Common myeloid progenitor, CD34-positive (primary cell): ENCODE measurements around the gene SHROOM2.

Experiments
- CTCF ChIA-PET: fragments of 350-600 bp; sonication (Branson Sonifier 250); formaldehyde crosslinking; loops from one replicate; lab custom pipeline; 2021; ENCODE audit warnings: antibody characterized with exemption; lab: Charles Lee
- POLR2A ChIA-PET: fragments of 350-600 bp; sonication (Branson Sonifier 250); formaldehyde crosslinking; loops from one replicate; lab custom pipeline; 2021; ENCODE audit warnings: antibody characterized with exemption; lab: Charles Lee
- DNase-seq, 3 donors: peaks; one replicate each; pipeline versions ENCODE4 v3.0.0 to v3.0.0-alpha.2; 2013
- H3K27ac ChIP-seq, 2 experiments: 1 replicate in 1 of 2; 2 replicates in 1 of 2; pipeline ENCODE4 v1.7.0; 2013; ENCODE audit warnings: inconsistent platforms in 2 of 2, low read length in 2 of 2, mild to moderate bottlenecking in 2 of 2, low read depth in 1 of 2, moderate library complexity in 1 of 2; ENCODE audit not compliant: severe bottlenecking in 2 of 2, insufficient read depth in 1 of 2, poor library complexity in 1 of 2
- H3K27me3 ChIP-seq, 5 experiments: replicated peaks in 2 of 5; 1 replicate in 3 of 5; 2 replicates in 2 of 5; pipeline versions ENCODE4 v1.6.1 to v1.7.0; 2013; ENCODE audit warnings: low read length in 4 of 5, mild to moderate bottlenecking in 2 of 5, moderate library complexity in 2 of 5, inconsistent platforms in 1 of 5; ENCODE audit not compliant: insufficient read depth in 5 of 5, control insufficient read depth in 4 of 5
- H3K36me3 ChIP-seq, 4 experiments: 1 replicate in 2 of 4; 2 replicates in 2 of 4; pipeline versions ENCODE4 v1.6.1 to v1.7.0; 2013; ENCODE audit warnings: low read length in 3 of 4, control low read depth in 1 of 4, mild to moderate bottlenecking in 1 of 4; ENCODE audit not compliant: control insufficient read depth in 4 of 4, insufficient read depth in 4 of 4
- H3K4me1 ChIP-seq, 4 experiments: 1 replicate in 3 of 4; 2 replicates in 1 of 4; pipeline versions ENCODE4 v1.6.1 to v1.7.1; 2013; ENCODE audit warnings: low read length in 3 of 4, mild to moderate bottlenecking in 3 of 4, control low read depth in 1 of 4, inconsistent platforms in 1 of 4, moderate library complexity in 1 of 4; ENCODE audit not compliant: control insufficient read depth in 4 of 4, insufficient read depth in 4 of 4; ENCODE audit errors: control extremely low read depth in 1 of 4
- H3K4me3 ChIP-seq, 7 experiments: 1 replicate in 4 of 7; 2 replicates in 3 of 7; pipeline versions ENCODE4 v1.5.1 to v1.7.0; 2013; ENCODE audit warnings: mild to moderate bottlenecking in 7 of 7, low read length in 6 of 7, moderate library complexity in 6 of 7, inconsistent platforms in 2 of 7, low read depth in 2 of 7, control low read depth in 1 of 7; ENCODE audit not compliant: insufficient read depth in 4 of 7, control insufficient read depth in 1 of 7; ENCODE audit errors: extremely low read depth in 1 of 7
- H3K9me3 ChIP-seq, 5 experiments: 1 replicate in 4 of 5; 2 replicates in 1 of 5; pipeline versions ENCODE4 v1.6.1 to v1.7.1; 2013; ENCODE audit warnings: low read length in 4 of 5, mild to moderate bottlenecking in 2 of 5, inconsistent platforms in 1 of 5, low read depth in 1 of 5, moderate library complexity in 1 of 5; ENCODE audit not compliant: control insufficient read depth in 4 of 5, insufficient read depth in 2 of 5; ENCODE audit errors: control extremely low read depth in 1 of 5
- WGBS: methylation state at CpG from one replicate; pipeline ENCODE4 v1.1.5; 2013; ENCODE audit not compliant: insufficient coverage; 5-methylcytosine and 5-hydroxymethylcytosine counted together

Gene SHROOM2

DNA sequence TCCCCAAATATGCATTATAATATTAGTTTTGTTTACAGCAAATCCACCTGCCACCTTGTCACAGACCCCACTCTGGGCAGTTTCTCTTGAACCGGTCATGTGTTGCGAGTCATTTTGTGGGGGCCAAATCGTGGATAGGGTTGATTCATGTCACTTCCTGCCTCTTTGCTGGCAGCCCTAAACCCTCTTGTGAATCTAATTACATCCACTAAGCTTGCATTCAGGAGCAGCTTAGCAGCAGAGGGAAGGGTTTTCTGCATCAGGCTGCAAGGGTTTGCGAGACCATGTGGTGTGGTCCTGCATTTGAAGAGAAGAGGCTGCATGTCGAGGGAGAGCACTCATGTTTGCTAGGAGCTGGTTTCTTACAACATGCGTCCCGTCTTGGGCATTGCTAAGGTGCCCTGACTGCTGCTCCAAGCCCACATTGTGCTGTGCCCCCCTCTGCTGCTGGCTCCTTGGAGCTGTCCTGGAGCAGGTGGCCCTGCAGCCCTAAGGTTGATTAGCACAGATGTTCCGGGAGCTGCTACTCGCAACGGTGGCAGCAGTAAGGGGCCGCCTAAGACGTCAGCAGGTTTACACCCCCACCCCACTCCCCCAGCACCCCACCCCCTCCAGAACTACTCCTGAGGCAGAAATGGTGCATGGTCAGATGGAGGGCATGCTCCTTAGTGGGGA is 92.1 kb downstream of the SHROOM2 start:
- Histone ChIP-seq H3K4me1 (peaks cover 0 to 2% (median under 1%) of the 10 kb centered on the region in 4 experiments), H3K9me3 (peaks cover 0 to 1% (median 0%) of the 10 kb centered on the region in 5 experiments), H3K27me3 (peaks cover 0 to 12% (median 0%) of the 10 kb centered on the region in 5 experiments), H3K4me3 (no peak overlapping the region), H3K27ac (no peak overlapping the region), H3K36me3 (no peaks in the 10 kb centered on the region)
- no peak for DNase-seq
- ChIA-PET POLR2A (no interaction called here), CTCF (interaction anchor here (0.7 to 1.6 kb wide), 3 partner anchors 12 to 109 kb away, joined by 3 read pairs; no protein-coding TSS in a partner anchor)
- 74% methylated on average over 7 of the region's 12 CpGs for whole genome bisulfite sequencing

DNA sequence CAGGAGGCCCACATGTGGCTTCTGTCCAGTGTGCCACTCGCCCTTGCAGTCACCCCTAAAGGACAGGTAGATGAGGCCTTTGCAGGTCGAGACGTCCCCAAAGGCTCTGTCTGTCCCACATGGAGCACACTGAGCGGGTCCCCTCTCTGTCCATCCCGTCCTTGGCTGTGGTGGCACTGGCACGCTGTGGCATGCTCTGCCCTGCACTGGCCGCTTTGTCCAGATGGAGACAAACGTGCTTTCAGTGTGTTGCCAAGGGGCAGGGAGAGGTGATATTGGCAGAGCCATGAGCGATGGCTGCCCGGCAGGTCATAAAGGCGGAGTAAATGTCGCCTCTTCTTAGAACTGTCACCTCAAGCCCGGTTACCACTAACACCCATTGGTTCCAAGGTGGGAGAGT is 94.0 kb downstream of the SHROOM2 start:
- Histone ChIP-seq H3K4me3 (no peak overlapping the region), H3K27ac (no peak overlapping the region), H3K9me3 (peaks cover 0 to 1% (median 0%) of the 10 kb centered on the region in 5 experiments), H3K4me1 (peaks cover under 1 to 9% (median 2%) of the 10 kb centered on the region in 4 experiments), H3K36me3 (no peaks in the 10 kb centered on the region), H3K27me3 (peaks cover 0 to 15% (median 0%) of the 10 kb centered on the region in 5 experiments)
- POLR2A ChIA-PET = no interaction called here
- CTCF ChIA-PET = no interaction called here
- 96% methylated on average over 11 of the region's 13 CpGs for WGBS
- DNase-seq = no peak

DNA sequence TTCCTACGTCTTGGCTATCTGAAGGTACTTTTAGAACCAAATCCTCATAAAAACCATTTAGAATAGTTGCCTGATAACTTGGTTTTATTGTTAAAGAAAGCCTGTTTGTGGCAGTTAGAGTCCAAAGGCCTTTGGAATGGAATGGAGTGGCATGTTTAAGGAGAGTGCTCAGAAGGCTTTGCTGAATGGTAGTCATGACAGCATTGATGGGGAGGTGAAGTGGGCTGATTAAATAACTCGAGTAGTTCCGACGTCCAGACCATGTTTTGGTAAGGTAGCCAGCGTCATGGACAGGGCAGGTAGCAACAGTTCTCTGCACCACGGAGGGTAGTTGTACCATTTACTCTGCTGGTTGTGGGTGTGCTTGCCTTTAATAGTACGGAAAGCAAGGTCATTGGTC is 94.6 kb downstream of the SHROOM2 start:
- no peak overlapping the region for H3K4me3 ChIP-seq
- H3K4me1 ChIP-seq = peaks cover 2 to 10% (median 3%) of the 10 kb centered on the region in 4 experiments
- CTCF ChIA-PET = interaction anchor here (1.8 kb wide), 1 partner anchor 111 kb away, joined by 4 read pairs; no protein-coding TSS in a partner anchor
- H3K36me3 ChIP-seq = no peaks in the 10 kb centered on the region
- 87% methylated on average over 5 of the region's 7 CpGs for WGBS
- H3K9me3 ChIP-seq = peaks cover 0 to 1% (median 0%) of the 10 kb centered on the region in 5 experiments
- no peak overlapping the region for H3K27ac ChIP-seq
- POLR2A ChIA-PET = no interaction called here
- DNase-seq = no peak
- peaks cover 0 to 13% (median 0%) of the 10 kb centered on the region in 5 experiments for H3K27me3 ChIP-seq

DNA sequence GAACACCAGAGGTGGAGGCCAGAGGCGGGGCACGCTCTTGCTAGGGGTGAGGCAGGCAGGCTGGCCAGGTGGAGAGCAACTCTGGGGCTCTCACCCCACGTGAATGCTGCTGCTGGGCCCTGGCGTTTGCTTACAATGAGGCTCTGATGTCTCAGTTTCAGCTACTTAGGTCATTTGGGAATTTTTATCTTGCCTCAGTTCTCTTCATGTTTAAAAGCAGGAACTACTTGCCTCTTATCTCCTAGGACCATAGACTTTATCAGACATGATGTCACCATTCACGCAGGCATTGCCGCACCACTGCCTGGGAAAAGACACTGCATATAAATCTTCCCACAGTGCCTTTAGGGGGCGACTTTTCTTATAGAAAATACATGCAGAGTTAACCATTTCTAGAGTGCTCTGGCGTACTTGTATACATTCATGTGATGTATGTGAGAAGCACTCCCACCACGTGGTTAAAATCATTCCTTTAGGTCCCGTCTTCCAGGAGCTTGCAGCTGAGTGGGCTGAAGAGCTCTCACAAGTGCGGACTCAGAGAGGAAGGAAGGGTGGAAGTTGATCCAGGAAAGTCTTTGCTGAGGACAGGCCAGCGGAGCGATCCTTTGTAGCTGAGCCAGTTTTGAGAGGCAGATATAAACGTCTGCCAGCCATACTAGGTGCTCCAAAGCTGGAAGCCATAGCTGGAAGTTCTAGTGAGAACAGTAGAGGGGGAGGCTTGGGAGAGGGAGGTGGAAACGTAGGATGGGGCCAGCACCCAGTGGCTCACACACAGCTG is 96.6 kb downstream of the SHROOM2 start:
- 55% methylated on average over 12 of the region's 15 CpGs for WGBS

DNA sequence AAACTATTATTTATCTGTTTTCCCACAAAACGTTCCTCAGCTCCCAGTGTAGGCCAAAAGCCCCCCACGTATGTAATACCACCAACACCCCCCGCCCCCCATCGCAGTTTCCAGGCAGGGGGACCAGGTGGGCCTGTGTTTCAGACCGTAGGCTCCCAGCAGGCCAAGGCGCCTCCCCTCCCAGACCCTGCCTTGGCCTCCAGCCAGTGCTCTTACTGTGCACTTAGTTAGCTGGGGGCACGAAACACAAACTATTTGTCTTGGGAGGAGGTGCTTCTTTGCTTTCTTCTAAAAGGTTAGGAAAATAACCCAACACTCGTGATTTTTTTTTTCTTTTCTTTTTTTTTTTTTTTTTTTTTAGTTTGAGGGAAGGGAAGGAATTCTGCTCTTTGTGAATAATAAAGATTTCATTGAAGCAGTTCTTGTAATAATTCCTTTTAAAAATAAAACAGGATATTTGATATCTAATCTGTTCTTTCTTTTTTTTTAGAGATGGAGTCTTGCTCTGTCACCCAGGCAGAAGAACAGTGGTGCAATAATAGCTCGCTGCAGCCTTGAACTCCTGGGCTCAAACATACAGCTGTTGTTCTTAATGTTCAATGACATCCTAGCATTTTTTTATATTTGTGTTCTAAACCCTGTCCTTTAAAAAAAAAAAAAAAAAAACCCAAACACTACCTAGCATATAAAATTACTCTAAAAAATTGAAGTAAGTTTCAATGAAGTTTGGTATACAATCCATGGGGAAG is 98.0 kb downstream of the SHROOM2 start:
- Histone ChIP-seq H3K4me3 (no peak overlapping the region), H3K27ac (no peak overlapping the region), H3K36me3 (no peaks in the 10 kb centered on the region), H3K9me3 (peaks cover 0 to 1% (median 0%) of the 10 kb centered on the region in 5 experiments), H3K4me1 (peaks cover 2 to 10% (median 3%) of the 10 kb centered on the region in 4 experiments), H3K27me3 (peaks cover 0 to 7% (median 0%) of the 10 kb centered on the region in 5 experiments)
- CTCF ChIA-PET = interaction anchor here (0.9 to 2.9 kb wide), 4 partner anchors 9 to 235 kb away, joined by 3 to 15 read pairs (median 4); no protein-coding TSS in a partner anchor
- POLR2A ChIA-PET = no interaction called here
- 80% methylated on average over 1 of the region's 9 CpGs for WGBS
- DNase-seq = no peak

More for the DNA sequence above, 96.6 kb downstream of the SHROOM2 start:
- CTCF ChIA-PET = interaction anchor here (0.9 to 2.9 kb wide), 5 partner anchors 9 to 236 kb away, joined by 3 to 15 read pairs (median 3); no protein-coding TSS in a partner anchor
- Histone ChIP-seq H3K27me3 (peaks cover 0 to 7% (median 0%) of the 10 kb centered on the region in 5 experiments), H3K36me3 (no peaks in the 10 kb centered on the region), H3K27ac (no peak overlapping the region), H3K9me3 (peaks cover 0 to 1% (median 0%) of the 10 kb centered on the region in 5 experiments), H3K4me3 (no peak overlapping the region), H3K4me1 (peaks cover 2 to 10% (median 3%) of the 10 kb centered on the region in 4 experiments)
- POLR2A ChIA-PET = no interaction called here
- peak; percentile 20 to 47 (median 26) for DNase-seq

DNA sequence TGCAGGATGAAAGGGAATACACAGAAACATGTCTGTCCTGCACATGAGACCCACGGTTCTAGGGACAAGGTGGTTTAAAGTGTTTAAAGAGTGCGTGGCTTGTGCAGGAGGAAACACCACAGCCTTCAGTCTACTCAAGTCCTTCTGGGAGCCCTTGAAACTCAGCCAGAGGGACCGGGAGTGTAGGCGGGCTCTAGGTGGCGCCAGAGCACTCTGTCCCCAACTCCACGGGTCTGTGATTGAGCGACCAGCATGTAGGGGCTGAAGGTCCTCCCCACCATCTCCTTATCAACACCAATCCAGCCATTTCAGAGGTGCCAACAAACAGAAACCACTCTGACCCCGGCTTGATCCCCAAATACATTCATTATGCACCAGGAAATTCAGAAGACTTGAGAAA is 98.9 kb downstream of the SHROOM2 start:
- CTCF ChIA-PET = interaction anchor here (1.0 to 3.5 kb wide), 3 partner anchors 103 to 234 kb away, joined by 3 to 20 read pairs (median 6); no protein-coding TSS in a partner anchor
- no peak overlapping the region for H3K27ac ChIP-seq
- no peak overlapping the region for H3K4me3 ChIP-seq
- peak; percentile 60 to 75 (median 69) for DNase-seq
- H3K9me3 ChIP-seq = peaks cover 0 to 1% (median 0%) of the 10 kb centered on the region in 5 experiments
- H3K36me3 ChIP-seq = no peaks in the 10 kb centered on the region
- H3K4me1 ChIP-seq = peaks cover 2 to 10% (median 3%) of the 10 kb centered on the region in 4 experiments
- peaks cover 0 to 7% (median 0%) of the 10 kb centered on the region in 5 experiments for H3K27me3 ChIP-seq
- 0% methylated on average over 2 of the region's 8 CpGs for WGBS
- POLR2A ChIA-PET = no interaction called here
